Stimulated activated CD8-positive, alpha-beta memory T cell treated with anti-CD3 and anti-CD28 coated beads, Interleukin-4, amount 100 ng/mL, for 4 hours (primary cell): Measurements from ENCODE around the gene SLC22A14.
"Not testable (repeated sequence)": the region's sequence is repeated elsewhere in the genome, so short reads cannot be mapped to it uniquely, and the experiment has no call there.

Source experiments
- DNase-seq, 2 donors: peaks; one replicate each; pipeline ENCODE4 v3.0.0-alpha.2; 2020; ENCODE audit warnings: low read depth in 2 of 2, low spot score in 1 of 2

SLC22A14 gene

GRCh38 chr3:38312356-38312755 lies 30.3 kb downstream of the SLC22A14 start:
- DNase-seq, result no peak

- no peak for DNase-seq
Observed at GRCh38 chr3:38313263-38313662, 31.2 kb downstream of the SLC22A14 start.

- no peak for DNase-seq
Observed at GRCh38 chr3:38313695-38314094, 31.6 kb downstream of the SLC22A14 start.

- no peak for DNase-seq
Observed at GRCh38 chr3:38314112-38314763, 32.1 kb downstream of the SLC22A14 start.

- no peak for DNase-seq
Observed at GRCh38 chr3:38314764-38315487, 32.8 kb downstream of the SLC22A14 start.

GRCh38 chr3:38315488-38316230 lies 33.6 kb downstream of the SLC22A14 start:
- no peak for DNase-seq

DNA sequence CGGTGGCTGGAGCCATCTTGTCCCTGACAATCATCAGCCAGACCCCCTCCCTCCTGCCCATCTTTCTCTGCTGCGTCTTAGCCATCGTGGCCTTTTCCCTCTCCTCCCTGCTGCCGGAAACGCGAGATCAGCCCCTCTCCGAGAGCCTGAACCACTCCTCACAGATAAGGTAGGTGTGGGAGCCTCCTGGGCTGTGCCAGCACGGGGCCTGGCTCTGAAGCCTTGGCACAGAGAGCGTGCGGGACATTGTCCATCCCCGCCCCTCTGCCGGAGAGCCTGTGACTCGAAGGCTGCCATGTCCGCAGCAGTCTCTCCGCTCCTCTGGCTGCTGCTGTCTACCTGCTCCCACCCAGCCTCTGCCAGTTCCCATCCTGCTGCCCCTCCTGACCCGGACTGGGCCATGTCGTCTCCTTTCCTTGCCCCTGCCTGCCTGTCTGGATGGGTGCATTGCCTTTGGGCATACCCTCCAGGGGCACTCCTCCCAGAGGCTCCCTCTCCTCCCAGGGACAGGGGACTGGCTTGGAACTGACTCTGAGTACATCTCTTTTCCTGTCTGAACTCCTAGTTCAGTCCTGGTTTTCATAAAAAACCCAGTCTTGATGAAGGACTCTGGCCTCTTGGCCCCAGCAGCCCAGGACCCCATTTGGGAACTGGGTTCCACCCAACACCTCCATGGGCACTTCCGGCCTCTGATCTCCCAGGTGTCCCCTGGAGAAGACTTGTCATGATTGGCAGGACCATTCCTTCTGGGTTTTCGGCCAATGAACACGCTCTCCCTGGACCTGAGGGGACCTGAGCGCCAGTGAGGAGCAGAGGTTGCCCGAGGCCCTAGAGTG lies 34.5 kb downstream of the SLC22A14 start:
- no peak for DNase-seq

- DNase-seq, result no peak
Observed at GRCh38 chr3:38317192-38317759, 35.2 kb downstream of the SLC22A14 start.

DNA sequence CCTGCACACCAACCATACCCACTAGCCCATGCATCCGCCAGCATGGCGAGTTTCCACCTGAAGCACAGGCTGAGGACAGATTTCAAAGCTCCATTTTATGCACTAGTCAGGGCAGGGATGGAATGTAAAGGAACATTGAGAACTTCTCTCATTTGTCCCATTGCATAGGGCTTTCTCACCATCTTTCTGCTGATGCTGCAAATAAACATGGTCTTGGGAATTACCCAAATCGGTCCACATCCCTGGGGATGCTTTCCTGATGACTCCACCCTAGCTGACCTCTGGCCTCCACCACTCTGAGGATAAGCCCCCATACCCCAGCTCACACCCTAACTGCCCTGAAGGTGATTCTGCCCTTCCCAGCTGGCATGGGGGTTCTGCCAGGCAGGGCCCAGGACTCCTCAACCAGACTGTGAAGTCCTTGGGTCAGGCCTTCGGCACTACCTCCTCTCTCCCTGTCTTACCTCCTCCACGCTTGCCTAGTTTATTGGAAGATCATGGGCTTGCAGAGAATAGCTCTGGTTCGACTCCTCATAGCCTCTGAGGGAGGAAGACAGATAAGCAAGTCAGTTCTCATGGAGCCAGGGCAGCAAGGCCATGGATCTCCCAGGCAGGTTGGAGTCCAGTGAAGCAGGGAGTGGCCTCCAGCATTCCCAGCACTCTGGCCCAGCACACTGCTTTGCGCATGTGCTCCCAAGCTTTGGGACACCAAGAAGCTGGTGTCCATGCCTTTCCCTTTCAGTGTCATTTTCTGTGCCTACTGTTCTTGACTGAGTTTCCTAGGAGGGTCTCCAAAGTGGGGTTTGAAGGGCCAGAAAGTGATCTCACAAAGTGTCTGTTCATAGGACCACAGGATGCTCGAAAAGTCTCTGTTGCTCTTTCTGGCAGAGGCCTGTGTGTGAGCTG lies 36.9 kb downstream of the SLC22A14 start:
- no peak for DNase-seq

GRCh38 chr3:38320638-38321037 lies 38.5 kb downstream of the SLC22A14 start:
- not testable (repeated sequence) for DNase-seq

- no peak for DNase-seq
Observed at GRCh38 chr3:38323060-38323459, 41.0 kb downstream of the SLC22A14 start.

DNA sequence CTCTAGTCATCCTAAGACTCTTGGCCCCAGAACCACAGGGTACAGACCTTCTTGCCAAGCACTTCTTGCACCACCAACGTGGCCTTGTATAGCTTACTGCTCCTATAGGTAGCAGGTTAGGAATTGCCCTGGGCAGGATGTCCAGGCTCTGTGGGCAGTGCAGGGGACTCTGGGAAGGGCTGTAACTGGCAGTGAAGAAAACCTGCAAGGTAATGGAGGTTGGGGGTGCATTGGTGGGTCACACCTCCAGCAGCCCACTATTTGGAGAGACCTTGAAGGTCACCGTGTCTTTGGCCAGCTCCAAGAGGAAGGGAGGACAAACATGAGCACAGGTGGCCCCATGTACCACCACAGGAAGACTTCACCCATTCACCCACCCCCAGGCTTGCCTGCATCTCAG lies 43.2 kb downstream of the SLC22A14 start:
- DNase-seq, result no peak

DNA sequence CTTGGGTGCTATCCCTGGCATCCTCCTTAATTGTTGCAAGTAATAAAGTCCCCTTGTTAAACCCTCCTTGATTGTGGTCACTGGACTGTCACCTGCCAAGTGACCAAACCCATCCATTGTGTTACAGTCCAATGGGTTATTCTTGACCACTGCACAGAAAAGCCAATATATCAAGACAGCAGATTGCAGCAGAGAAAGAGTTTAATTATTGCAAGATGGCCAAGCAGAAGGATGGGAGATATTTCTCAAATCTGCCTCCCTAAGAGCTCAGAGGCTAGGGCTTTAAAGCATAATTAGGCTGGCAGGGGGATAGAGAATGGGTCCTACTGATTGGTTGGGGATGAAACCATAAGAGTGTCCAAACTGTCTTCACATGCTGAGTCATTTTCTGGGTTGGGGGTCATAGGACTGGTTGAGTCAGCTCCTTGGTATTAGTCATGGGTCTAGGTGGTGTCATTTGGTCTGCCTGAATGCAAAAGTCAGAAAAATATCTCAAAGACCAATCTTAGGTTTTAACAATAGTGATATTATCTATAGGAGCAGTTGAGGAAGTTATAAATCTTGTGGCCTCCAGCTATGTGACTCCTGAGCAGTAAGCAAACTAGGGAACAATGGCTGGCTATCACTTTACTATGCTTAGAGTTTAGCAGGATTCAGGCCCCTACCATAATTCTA lies 45.4 kb downstream of the SLC22A14 start:
- no peak for DNase-seq

- no peak for DNase-seq
Observed at GRCh38 chr3:38331257-38332022, 49.3 kb downstream of the SLC22A14 start.

- DNase-seq, result no peak
Observed at GRCh38 chr3:38332201-38332600, 50.1 kb downstream of the SLC22A14 start.

- DNase-seq, result no peak
Observed at GRCh38 chr3:38334142-38335055, 52.3 kb downstream of the SLC22A14 start.

GRCh38 chr3:38335263-38335662 lies 53.2 kb downstream of the SLC22A14 start:
- DNase-seq, result no peak

GRCh38 chr3:38337703-38338102 lies 55.6 kb downstream of the SLC22A14 start:
- DNase-seq, result no peak
